NOMO-1 (cell line): ENCODE measurements around the gene ICE2.
"Not testable (repeated sequence)": the region's sequence is repeated elsewhere in the genome, so short reads cannot be mapped to it uniquely, and the experiment has no call there.

ENCODE experiments used
- DNase-seq, 2 experiments: peaks; one replicate each; lab custom pipeline; 2025; ENCODE audit not compliant: unreplicated experiment in 2 of 2; lab: John Stamatoyannopoulos, UW

Gene ICE2

DNA sequence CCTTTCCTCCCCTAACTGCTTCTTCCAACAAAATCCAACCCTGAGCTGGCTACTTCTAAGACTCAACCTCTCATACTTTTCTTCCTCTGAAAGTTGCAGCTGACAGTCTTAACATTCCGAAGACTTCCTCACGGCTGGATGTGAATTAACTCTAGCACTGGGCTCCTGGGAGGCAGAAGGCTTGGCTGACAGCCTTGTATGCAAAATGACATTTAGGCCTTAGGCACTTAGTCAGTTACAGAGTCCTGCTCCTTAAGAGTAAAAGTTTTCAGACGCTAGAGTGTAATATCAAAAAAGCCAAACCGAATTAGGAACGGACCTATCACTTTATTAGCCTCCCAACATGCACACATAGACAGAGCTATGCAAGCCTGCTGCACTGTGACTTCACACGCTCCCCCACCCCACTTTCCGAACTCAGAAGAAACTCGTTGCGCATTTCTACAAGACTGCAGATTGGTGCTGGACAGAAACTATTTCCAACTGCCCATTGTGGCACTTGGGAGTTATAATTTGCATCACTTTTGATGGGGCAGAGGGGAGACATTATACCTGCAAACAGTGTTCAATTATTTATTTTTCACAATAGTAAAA is 65.6 kb downstream of the ICE2 start:
- no peak for DNase-seq

GRCh38 chr15:60412807-60413206 is 66.1 kb downstream of the ICE2 start:
- DNase-seq: not testable (repeated sequence)

GRCh38 chr15:60411774-60412425 is 67.0 kb downstream of the ICE2 start:
- DNase-seq: no peak

DNA sequence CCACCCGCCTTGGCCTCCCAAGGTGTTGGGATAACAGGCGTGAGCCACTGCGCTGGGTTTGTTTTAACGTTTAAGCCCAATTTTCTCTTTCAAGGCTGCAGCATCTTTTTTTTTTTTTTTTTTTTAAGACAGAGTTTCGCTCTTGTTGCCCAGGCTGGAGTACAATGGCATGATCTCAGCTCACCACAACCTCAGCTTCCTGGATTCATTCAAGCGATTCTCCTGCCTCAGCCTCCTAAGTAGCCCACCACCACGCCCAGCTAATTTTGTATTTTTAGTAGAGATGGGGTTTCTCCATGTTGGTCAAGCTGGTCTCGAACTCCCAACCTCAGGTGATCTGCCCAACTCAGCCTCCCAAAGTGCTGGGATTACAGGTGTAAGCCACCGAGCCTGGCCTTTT is 68.6 kb downstream of the ICE2 start:
- not testable (repeated sequence) for DNase-seq

GRCh38 chr15:60408463-60408981 is 70.4 kb downstream of the ICE2 start:
- DNase-seq: peak; percentile 64 to 96

DNA sequence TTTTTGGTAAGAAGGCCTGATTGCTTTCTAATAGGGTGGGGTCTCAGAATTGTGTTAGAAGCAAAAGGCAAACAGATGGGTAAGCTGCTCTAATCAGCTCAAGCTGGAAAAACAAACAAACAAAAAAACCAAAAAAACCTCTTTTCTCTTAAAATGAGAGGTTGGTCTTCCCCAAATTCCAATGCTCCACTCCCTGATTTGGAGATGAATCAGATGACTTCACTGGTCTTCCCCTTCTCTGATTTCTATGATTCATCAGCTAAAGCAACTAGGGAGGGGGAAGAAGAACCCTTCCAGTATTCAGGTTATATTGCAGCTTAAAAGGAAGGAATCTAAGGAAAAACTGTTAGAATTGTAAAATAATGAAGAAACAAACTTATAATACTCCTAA is 71.5 kb downstream of the ICE2 start:
- no peak for DNase-seq

DNA sequence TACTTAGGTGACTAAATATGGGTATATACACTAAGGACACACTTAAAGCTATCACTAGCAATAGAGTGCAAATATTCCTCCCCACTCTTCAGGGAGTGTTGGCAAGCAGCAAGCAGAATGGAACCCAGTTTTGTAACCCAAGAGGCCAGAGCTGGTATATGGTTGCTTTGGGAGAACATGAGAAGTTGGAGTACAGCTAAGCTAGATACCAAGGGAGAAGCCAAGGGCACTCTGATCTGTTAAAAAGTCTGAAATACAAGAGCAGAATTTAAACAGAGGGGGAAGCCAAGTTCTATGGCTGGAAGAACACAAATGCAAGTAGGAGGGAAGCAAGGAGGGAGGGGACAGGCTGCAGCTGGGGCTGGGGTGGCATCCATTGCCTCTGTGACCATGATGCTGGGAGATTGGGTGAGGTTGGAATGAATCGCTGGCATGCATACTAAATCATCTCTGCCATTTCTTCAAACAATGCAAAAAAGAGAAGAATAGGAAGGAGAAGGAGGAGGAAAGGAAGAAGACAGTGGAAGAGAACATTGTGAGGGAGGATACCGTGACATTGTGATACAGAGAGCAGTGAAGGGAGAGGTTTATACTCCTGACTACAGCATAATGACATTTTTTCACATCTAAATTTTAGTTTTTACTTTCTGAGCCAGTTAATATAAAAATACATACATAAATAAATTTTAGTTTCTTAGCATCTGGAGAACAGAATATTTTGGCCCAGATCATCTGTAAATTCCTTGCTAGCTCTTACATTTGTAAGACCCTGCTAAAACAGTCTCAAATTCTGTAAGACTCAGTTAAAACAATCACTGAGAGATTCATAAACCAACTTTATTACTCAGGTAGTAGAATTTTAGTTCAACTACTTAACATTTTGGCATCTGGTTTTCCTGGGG is 72.2 kb downstream of the ICE2 start:
- no peak for DNase-seq

DNA sequence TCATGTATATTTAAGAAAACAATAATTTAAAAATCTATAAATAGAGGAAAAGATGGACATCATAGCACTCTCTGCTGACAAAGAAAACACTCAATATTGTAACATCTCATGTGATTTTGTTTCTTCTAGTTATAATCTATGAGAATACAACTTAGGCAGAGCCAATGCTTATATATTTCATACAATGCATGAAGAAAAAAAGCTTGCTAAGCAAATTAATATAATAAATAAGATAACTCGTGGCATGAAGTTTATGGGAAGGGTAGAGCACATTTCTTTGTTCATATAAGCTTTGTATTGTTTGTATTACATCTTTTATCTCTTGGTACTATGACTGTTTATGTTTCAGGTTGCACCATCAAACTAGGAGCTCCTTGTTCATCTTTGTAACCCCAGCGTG is 73.5 kb downstream of the ICE2 start:
- DNase-seq: no peak

DNA sequence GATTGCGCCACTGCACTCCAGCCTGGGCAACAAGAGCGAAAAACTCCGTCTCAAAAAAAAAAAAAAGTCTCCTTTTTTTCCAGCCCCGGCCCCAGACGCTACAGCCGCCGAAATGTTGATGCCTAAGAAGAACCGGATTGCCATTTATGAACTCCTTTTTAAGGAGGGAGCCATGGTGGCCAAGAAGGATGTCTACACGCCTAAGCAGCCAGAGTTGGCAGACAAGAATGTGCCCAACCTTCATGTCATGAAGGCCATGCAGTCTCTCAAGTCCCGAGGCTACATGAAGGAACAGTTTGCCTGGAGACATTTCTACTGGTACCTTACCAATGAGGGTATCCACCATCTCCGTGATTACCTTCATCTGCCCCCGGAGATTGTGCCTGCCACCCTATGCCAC is 74.6 kb downstream of the ICE2 start:
- DNase-seq: not testable (repeated sequence)

DNA sequence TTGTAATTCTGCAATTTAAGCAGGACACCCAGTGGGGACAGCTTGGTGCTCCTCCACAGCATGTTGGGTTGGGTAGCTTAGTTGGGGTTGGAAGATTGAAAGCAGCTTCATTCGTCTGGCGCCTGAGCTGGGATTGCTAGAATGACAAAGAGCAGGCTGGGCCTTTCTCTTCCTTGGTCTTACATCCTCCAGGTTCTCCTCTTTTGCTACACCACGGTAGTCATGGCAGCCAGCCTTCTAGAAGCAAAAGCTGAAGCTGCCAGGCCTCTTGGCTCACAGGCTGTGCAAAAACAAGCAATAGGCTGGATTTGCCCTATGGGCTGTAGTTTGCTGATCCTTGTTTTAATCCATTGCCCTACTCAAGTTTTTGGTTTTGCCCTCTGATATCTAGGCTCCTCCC is 78.0 kb downstream of the ICE2 start:
- DNase-seq: no peak

- no peak for DNase-seq
These were observed 79.0 kb downstream of the ICE2 start for GRCh38 chr15:60399931-60400330.

- DNase-seq: no peak
These were observed 79.6 kb downstream of the ICE2 start for GRCh38 chr15:60399246-60399915.

- peak; percentile 73 to 89 for DNase-seq
These were observed 81.0 kb downstream of the ICE2 start, which contains the start of gene ANXA2 for GRCh38 chr15:60397772-60398445. TSS of gene ANXA2 (minus strand) at chr15:60397986. CDS start at chr15:60386075, 11,911 bp downstream.

DNA sequence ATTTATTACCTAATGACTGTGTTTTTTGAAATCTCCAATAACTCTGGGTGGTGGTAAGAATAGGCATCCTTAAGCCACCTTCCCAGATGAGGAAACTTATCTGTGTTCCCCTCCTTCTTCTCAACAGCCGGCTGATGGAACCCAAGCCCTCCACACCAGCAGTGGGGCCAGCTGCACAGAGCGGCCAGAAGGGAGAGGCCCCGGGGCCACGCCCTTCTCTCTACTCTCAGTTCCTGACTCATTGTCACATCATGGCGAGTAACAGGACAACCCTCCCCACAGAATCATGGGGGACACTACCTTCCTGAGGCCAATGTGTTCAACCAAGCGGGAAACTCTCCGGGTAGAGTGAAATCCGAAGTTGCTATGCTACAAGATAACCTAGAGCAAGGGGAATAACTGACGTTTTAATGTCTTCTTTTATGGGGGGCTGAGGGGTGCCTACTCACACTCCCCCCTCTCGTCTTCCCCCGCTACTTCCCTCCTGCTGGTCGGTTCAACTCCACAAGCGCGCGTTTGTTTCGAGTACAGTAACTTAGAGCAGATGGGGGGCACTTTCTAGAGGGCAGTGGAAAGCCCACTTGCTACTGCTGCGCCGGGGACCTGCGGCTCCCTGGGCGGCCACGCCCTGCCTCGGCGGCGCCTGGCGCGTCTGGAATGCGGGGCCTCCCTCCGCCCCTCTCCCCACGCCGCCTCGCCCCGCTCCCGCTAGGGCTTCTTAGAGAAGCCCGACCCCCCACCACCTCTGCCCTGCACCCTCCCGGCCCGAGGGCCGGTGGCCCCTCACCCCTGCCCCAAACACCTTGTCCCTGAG is 81.8 kb downstream of the ICE2 start:
- DNase-seq: peak; percentile 61 to 79

- DNase-seq: no peak
These were observed 82.4 kb downstream of the ICE2 start for GRCh38 chr15:60396560-60396957.

DNA sequence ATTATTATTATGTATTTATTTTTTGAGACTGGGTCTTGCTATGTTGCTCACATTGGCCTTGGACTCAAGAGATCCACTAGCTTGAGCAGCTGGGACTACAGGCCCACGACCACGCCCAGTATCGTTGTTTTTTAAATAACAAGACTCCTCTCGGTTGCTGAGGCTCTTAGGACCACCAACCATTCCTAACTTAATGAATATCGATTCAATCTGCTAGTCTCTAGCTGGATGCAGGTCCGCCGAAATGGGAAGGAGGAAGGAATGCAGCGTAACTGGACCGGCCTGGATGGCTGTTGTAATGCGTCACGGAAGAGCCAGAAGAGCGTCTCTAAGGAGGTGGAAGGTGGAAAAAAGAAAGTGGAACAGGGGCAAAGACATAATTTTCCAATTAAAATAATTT is 82.8 kb downstream of the ICE2 start:
- no peak for DNase-seq

- DNase-seq: peak; percentile 45 to 65
These were observed 83.5 kb downstream of the ICE2 start for GRCh38 chr15:60395276-60396011.

- DNase-seq: no peak
These were observed 84.2 kb downstream of the ICE2 start for GRCh38 chr15:60394689-60395097.
